Neural progenitor cell (in vitro differentiated cells): ENCODE data around the gene UBE3D.

Experiments
- EZH2 ChIP-seq: fragments of 200-600 bp; sonication (generic); IDR thresholded peaks from 2 replicates; pipeline ENCODE4 v1.6.1; 2017; ENCODE audit warnings: antibody characterized with exemption, mild to moderate bottlenecking, moderate library complexity
- TF ChIP-seq, protein P1 (sequence below): fragments of 200-600 bp; sonication (generic); IDR thresholded peaks from 2 replicates; pipeline ENCODE4 v1.5.1; 2017; ENCODE audit warnings: antibody characterized with exemption, mild to moderate bottlenecking

DNA sequence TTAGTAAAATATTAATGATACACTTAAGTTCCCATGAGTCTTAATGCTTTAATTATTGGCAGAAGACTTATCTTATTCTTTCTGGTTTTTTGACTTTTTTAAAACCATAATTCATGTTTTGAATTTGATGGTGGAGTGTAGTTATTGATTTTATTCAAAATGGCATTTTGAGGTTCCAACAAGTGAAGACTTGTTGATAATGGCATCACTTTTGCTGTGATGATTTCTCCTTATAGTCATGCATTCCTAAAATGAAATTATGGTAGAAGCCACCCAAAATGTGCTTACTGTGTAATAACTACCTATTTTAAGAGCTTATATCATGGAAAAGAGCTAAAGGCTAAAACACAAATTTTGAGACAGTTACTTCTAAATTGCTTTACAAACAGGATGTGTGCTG is 4.0 kb upstream of the UBE3D start:
- TF ChIP-seq, protein P1, sequence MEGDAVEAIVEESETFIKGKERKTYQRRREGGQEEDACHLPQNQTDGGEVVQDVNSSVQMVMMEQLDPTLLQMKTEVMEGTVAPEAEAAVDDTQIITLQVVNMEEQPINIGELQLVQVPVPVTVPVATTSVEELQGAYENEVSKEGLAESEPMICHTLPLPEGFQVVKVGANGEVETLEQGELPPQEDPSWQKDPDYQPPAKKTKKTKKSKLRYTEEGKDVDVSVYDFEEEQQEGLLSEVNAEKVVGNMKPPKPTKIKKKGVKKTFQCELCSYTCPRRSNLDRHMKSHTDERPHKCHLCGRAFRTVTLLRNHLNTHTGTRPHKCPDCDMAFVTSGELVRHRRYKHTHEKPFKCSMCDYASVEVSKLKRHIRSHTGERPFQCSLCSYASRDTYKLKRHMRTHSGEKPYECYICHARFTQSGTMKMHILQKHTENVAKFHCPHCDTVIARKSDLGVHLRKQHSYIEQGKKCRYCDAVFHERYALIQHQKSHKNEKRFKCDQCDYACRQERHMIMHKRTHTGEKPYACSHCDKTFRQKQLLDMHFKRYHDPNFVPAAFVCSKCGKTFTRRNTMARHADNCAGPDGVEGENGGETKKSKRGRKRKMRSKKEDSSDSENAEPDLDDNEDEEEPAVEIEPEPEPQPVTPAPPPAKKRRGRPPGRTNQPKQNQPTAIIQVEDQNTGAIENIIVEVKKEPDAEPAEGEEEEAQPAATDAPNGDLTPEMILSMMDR: no peak
- TF ChIP-seq EZH2: no peak
